HEK293 (cell line): Measurements from ENCODE around the gene TMEM151B.

Source experiments
- BCL11B ChIP-seq: fragments of 450-650 bp; formaldehyde crosslinking; IDR thresholded peaks from 2 replicates; pipeline ENCODE4 v1.5.1; 2016; ENCODE audit warnings: low read depth, missing biosample characterization, missing genetic modification characterization
- FEZF1 ChIP-seq: fragments of 450-650 bp; formaldehyde crosslinking; IDR thresholded peaks from 2 replicates; pipeline ENCODE4 v1.5.1; 2016; ENCODE audit warnings: missing biosample characterization, missing genetic modification characterization
- GFI1B ChIP-seq: fragments of 450-650 bp; formaldehyde crosslinking; IDR thresholded peaks from 2 replicates; pipeline ENCODE4 v1.5.1; 2016; ENCODE audit warnings: missing biosample characterization, missing genetic modification characterization
- HOXD13 ChIP-seq: sonication (generic); formaldehyde crosslinking; IDR thresholded peaks from 2 replicates; pipeline ENCODE4 v1.8.0; 2022; ENCODE audit warnings: missing genetic modification reagents, borderline replicate concordance
- SCRT1 ChIP-seq: fragments of 450-650 bp; formaldehyde crosslinking; IDR thresholded peaks from 2 replicates; pipeline ENCODE4 v1.5.1; 2016; ENCODE audit warnings: missing biosample characterization, missing genetic modification characterization, borderline replicate concordance
- WT1 ChIP-seq: fragments of 450-650 bp; formaldehyde crosslinking; IDR thresholded peaks from 2 replicates; pipeline ENCODE4 v1.5.1; 2016; ENCODE audit warnings: missing biosample characterization, missing genetic modification characterization
- ZFP37 ChIP-seq: fragments of 450-650 bp; formaldehyde crosslinking; IDR thresholded peaks from 2 replicates; pipeline ENCODE4 v1.5.1; 2016; ENCODE audit warnings: missing biosample characterization, missing genetic modification characterization
- ZNF132 ChIP-seq: fragments of 450-650 bp; formaldehyde crosslinking; IDR thresholded peaks from 2 replicates; pipeline ENCODE4 v1.5.1; 2017; ENCODE audit warnings: missing biosample characterization, missing genetic modification characterization, borderline replicate concordance
- ZNF133 ChIP-seq: fragments of 450-650 bp; formaldehyde crosslinking; IDR thresholded peaks from 2 replicates; pipeline ENCODE4 v1.5.1; 2016; ENCODE audit warnings: missing biosample characterization, missing genetic modification characterization
- ZNF169 ChIP-seq: fragments of 450-650 bp; formaldehyde crosslinking; IDR thresholded peaks from 2 replicates; pipeline ENCODE4 v1.5.1; 2016; ENCODE audit warnings: missing biosample characterization, missing genetic modification characterization
- ZNF19 ChIP-seq: fragments of 450-650 bp; formaldehyde crosslinking; IDR thresholded peaks from 2 replicates; pipeline ENCODE4; 2016; ENCODE audit warnings: missing biosample characterization, missing genetic modification characterization, low read depth
- ZNF248 ChIP-seq: fragments of 450-650 bp; formaldehyde crosslinking; IDR thresholded peaks from 2 replicates; pipeline ENCODE4 v1.5.1; 2017; ENCODE audit warnings: missing biosample characterization, missing genetic modification characterization
- ZNF26 ChIP-seq: fragments of 450-650 bp; formaldehyde crosslinking; IDR thresholded peaks from 2 replicates; pipeline ENCODE4 v1.5.1; 2016; ENCODE audit warnings: missing biosample characterization, missing genetic modification characterization
- ZNF335 ChIP-seq: fragments of 450-650 bp; formaldehyde crosslinking; conservative IDR thresholded peaks from 2 replicates; pipeline ENCODE4 v1.5.1; 2016; ENCODE audit warnings: missing biosample characterization, missing genetic modification characterization
- ZNF394 ChIP-seq: fragments of 450-650 bp; formaldehyde crosslinking; IDR thresholded peaks from 2 replicates; pipeline ENCODE4 v1.5.1; 2016; ENCODE audit warnings: missing biosample characterization, missing genetic modification characterization, mild to moderate bottlenecking, moderate library complexity, borderline replicate concordance
- ZNF449 ChIP-seq: fragments of 450-650 bp; formaldehyde crosslinking; IDR thresholded peaks from 2 replicates; pipeline ENCODE4 v1.5.1; 2017; ENCODE audit warnings: missing biosample characterization, mild to moderate bottlenecking, missing genetic modification characterization, moderate library complexity
- ZNF529 ChIP-seq: fragments of 450-650 bp; formaldehyde crosslinking; IDR thresholded peaks from 2 replicates; pipeline ENCODE4 v1.5.1; 2017; ENCODE audit warnings: missing genetic modification characterization, missing biosample characterization; ENCODE audit not compliant: insufficient replicate concordance
- ZNF544 ChIP-seq: fragments of 450-650 bp; formaldehyde crosslinking; IDR thresholded peaks from 2 replicates; pipeline ENCODE4 v1.5.0; 2017; ENCODE audit warnings: missing biosample characterization, missing genetic modification characterization
- ZNF561 ChIP-seq: fragments of 450-650 bp; IDR thresholded peaks from 2 replicates; pipeline ENCODE4 v1.5.1; 2018; ENCODE audit warnings: missing biosample characterization, missing genetic modification characterization, borderline replicate concordance
- ZNF571 ChIP-seq: fragments of 450-650 bp; formaldehyde crosslinking; IDR thresholded peaks from 2 replicates; pipeline ENCODE4 v1.5.0; 2017; ENCODE audit warnings: missing biosample characterization, missing genetic modification characterization
- ZNF596 ChIP-seq: fragments of 450-650 bp; IDR thresholded peaks from 2 replicates; pipeline ENCODE4 v1.5.0; 2018; ENCODE audit warnings: missing biosample characterization, mild to moderate bottlenecking, missing genetic modification characterization, moderate library complexity
- ZNF621 ChIP-seq: fragments of 450-650 bp; formaldehyde crosslinking; IDR thresholded peaks from 2 replicates; pipeline ENCODE4 v1.5.1; 2017; ENCODE audit warnings: missing biosample characterization, missing genetic modification characterization
- ZNF623 ChIP-seq: fragments of 450-650 bp; formaldehyde crosslinking; IDR thresholded peaks from 2 replicates; pipeline ENCODE4 v1.5.1; 2016; ENCODE audit warnings: missing biosample characterization, missing genetic modification characterization
- ZNF629 ChIP-seq: fragments of 450-650 bp; formaldehyde crosslinking; IDR thresholded peaks from 2 replicates; pipeline ENCODE4 v1.5.1; 2017; ENCODE audit warnings: missing biosample characterization, missing genetic modification characterization
- ZNF658 ChIP-seq: fragments of 450-650 bp; formaldehyde crosslinking; IDR thresholded peaks from 2 replicates; pipeline ENCODE4; 2016; ENCODE audit warnings: missing biosample characterization, missing genetic modification characterization
- ZNF677 ChIP-seq: fragments of 450-650 bp; IDR thresholded peaks from 2 replicates; pipeline ENCODE4 v1.5.0; 2018; ENCODE audit warnings: missing biosample characterization, mild to moderate bottlenecking, missing genetic modification characterization, moderate library complexity
- ZNF701 ChIP-seq: fragments of 450-650 bp; formaldehyde crosslinking; IDR thresholded peaks from 2 replicates; pipeline ENCODE4 v1.5.1; 2016; ENCODE audit warnings: missing biosample characterization, missing genetic modification characterization
- ZNF707 ChIP-seq: fragments of 450-650 bp; formaldehyde crosslinking; IDR thresholded peaks from 2 replicates; pipeline ENCODE4 v1.5.1; 2016; ENCODE audit warnings: missing biosample characterization, missing genetic modification characterization
- ZSCAN16 ChIP-seq: fragments of 450-650 bp; formaldehyde crosslinking; IDR thresholded peaks from 2 replicates; pipeline ENCODE4 v1.5.1; 2016; ENCODE audit warnings: missing biosample characterization, missing genetic modification characterization
- TF ChIP-seq, protein P1 (sequence below): fragments of 450-650 bp; formaldehyde crosslinking; IDR thresholded peaks from 2 replicates; pipeline ENCODE4 v1.5.1; 2016; ENCODE audit warnings: missing biosample characterization, missing genetic modification characterization, low read depth
- TF ChIP-seq, protein P2 (sequence below): fragments of 450-650 bp; formaldehyde crosslinking; IDR thresholded peaks from 2 replicates; pipeline ENCODE4 v1.5.1; 2016; ENCODE audit warnings: missing biosample characterization, missing genetic modification characterization
- TF ChIP-seq, protein P3 (sequence below): fragments of 450-650 bp; formaldehyde crosslinking; IDR thresholded peaks from 2 replicates; pipeline ENCODE4; 2016; ENCODE audit warnings: missing biosample characterization, missing genetic modification characterization
- TF ChIP-seq, protein P4 (sequence below): fragments of 450-650 bp; formaldehyde crosslinking; IDR thresholded peaks from 2 replicates; pipeline ENCODE4 v1.5.1; 2016; ENCODE audit warnings: missing biosample characterization, missing genetic modification characterization

TMEM151B gene

DNA sequence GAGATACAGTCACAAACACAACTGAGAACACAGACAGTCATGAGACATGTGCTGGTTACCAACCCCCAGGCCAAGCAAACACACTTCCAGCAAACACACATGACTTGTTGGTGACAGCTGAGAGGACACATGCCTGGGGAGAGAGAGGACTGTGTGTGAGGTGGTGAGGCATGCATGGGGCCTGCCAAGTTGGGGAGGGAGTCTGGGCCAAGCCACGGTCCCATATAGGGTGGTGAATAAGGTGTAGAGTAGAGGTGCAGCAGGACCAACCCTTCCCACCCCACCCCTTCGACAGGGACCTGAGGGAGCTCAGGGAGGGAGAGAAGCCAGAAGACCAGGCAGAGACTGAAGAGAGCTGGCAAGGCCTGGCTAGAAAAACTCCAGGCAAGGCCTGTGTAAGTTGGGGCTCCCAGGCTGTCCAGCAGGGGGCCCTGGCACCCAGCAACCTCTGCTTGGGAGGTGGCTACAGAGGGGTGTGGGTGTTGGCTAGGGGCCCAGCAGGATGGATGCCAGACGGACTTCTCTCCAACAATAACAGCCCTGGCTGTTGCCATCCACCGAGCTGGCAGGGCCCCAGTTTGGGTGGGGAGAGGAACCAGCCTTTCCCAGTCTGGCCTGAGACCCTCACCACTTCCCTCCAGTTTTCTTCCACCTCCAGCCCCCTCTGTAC, 48.8 kb upstream of the TMEM151B start (continued):
- no peak for TF ChIP-seq ZNF133 (tag by site-specific recombination)
- no peak for TF ChIP-seq HOXD13 (CRISPR knock-in tag)
- 0 out of 2 replicates have a peak, but pooled peaks have one; percentile 32 for TF ChIP-seq ZNF701 (tag by site-specific recombination)
- no peak for TF ChIP-seq ZNF19
- no peak for TF ChIP-seq ZNF571 (tag by site-specific recombination)
- TF ChIP-seq ZFP37: no peak
- peak; percentile 29; the same call in 1 of the 2 replicates for TF ChIP-seq ZNF629 (tag by site-specific recombination)
- no peak for TF ChIP-seq ZNF394 (tag by site-specific recombination)
- no peak for TF ChIP-seq GFI1B (tag by site-specific recombination)
- peak; percentile 7; the same call in 1 of the 2 replicates for TF ChIP-seq WT1 (tag by site-specific recombination)
- TF ChIP-seq ZSCAN16 (tag by site-specific recombination): no peak
- TF ChIP-seq ZNF449 (tag by site-specific recombination): no peak
- no peak for TF ChIP-seq ZNF26 (tag by site-specific recombination)
- TF ChIP-seq ZNF169 (tag by site-specific recombination): no peak
- TF ChIP-seq ZNF335: peak; percentile 62
- TF ChIP-seq BCL11B (tag by site-specific recombination): no peak
- TF ChIP-seq, protein P1, sequence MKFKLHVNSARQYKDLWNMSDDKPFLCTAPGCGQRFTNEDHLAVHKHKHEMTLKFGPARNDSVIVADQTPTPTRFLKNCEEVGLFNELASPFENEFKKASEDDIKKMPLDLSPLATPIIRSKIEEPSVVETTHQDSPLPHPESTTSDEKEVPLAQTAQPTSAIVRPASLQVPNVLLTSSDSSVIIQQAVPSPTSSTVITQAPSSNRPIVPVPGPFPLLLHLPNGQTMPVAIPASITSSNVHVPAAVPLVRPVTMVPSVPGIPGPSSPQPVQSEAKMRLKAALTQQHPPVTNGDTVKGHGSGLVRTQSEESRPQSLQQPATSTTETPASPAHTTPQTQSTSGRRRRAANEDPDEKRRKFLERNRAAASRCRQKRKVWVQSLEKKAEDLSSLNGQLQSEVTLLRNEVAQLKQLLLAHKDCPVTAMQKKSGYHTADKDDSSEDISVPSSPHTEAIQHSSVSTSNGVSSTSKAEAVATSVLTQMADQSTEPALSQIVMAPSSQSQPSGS (tag by site-specific recombination): no peak
- TF ChIP-seq ZNF132 (tag by site-specific recombination): no peak
- TF ChIP-seq, protein P2, sequence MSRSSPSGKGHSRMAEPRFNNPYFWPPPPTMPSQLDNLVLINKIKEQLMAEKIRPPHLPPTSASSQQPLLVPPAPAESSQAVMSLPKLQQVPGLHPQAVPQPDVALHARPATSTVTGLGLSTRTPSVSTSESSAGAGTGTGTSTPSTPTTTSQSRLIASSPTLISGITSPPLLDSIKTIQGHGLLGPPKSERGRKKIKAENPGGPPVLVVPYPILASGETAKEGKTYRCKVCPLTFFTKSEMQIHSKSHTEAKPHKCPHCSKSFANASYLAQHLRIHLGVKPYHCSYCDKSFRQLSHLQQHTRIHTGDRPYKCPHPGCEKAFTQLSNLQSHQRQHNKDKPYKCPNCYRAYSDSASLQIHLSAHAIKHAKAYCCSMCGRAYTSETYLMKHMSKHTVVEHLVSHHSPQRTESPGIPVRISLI: no peak
- TF ChIP-seq ZNF707 (tag by site-specific recombination): no peak
- TF ChIP-seq ZNF529 (tag by site-specific recombination): no peak
- no peak for TF ChIP-seq ZNF623 (tag by site-specific recombination)
- TF ChIP-seq FEZF1 (tag by site-specific recombination): no peak
- no peak for TF ChIP-seq SCRT1 (tag by site-specific recombination)
- TF ChIP-seq ZNF561: no peak
- TF ChIP-seq ZNF677 (tag by site-specific recombination): no peak
- TF ChIP-seq ZNF658 (tag by site-specific recombination): no peak
- TF ChIP-seq ZNF248 (tag by site-specific recombination): no peak
- TF ChIP-seq, protein P3, sequence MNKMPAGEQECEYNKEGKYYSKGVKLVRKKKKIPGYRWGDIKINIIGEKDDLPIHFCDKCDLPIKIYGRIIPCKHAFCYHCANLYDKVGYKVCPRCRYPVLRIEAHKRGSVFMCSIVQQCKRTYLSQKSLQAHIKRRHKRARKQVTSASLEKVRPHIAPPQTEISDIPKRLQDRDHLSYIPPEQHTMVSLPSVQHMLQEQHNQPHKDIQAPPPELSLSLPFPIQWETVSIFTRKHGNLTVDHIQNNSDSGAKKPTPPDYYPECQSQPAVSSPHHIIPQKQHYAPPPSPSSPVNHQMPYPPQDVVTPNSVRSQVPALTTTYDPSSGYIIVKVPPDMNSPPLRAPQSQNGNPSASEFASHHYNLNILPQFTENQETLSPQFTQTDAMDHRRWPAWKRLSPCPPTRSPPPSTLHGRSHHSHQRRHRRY (tag by site-specific recombination): no peak
- TF ChIP-seq ZNF544 (tag by site-specific recombination): no peak
- TF ChIP-seq, protein P4, sequence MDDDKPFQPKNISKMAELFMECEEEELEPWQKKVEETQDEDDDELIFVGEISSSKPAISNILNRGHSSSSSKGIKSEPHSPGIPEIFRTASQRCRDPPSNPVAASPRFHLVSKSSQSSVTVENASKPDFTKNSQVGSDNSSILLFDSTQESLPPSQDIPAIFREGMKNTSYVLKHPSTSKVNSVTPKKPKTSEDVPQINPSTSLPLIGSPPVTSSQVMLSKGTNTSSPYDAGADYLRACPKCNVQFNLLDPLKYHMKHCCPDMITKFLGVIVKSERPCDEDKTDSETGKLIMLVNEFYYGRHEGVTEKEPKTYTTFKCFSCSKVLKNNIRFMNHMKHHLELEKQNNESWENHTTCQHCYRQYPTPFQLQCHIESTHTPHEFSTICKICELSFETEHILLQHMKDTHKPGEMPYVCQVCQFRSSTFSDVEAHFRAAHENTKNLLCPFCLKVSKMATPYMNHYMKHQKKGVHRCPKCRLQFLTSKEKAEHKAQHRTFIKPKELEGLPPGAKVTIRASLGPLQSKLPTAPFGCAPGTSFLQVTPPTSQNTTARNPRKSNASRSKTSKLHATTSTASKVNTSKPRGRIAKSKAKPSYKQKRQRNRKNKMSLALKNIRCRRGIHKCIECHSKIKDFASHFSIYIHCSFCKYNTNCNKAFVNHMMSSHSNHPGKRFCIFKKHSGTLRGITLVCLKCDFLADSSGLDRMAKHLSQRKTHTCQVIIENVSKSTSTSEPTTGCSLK (tag by site-specific recombination): no peak
- no peak for TF ChIP-seq ZNF596
- no peak for TF ChIP-seq ZNF621 (tag by site-specific recombination)
